ENCODE data around the gene EHBP1.
"Not testable (repeated sequence)": the region's sequence is repeated elsewhere in the genome, so short reads cannot be mapped to it uniquely, and the experiment has no call there.

Gene EHBP1

GRCh38 chr2:62732262-62732777 is 26.8 kb downstream of the EHBP1 start:
- no peak overlapping the region for H3K4me3 ChIP-seq (ENCODE audit: low read depth, low read length)

- H3K4me3 ChIP-seq (ENCODE audit: low read depth, low read length), result no peak overlapping the region
Observed at GRCh38 chr2:62733546-62733945, 28.0 kb downstream of the EHBP1 start.

GRCh38 chr2:62736899-62737559 is 31.5 kb downstream of the EHBP1 start:
- H3K4me3 ChIP-seq (ENCODE audit: low read depth, low read length), result no peak overlapping the region

- H3K4me3 ChIP-seq (ENCODE audit: low read depth, low read length), result no peak overlapping the region
Observed at GRCh38 chr2:62738981-62739936, 33.7 kb downstream of the EHBP1 start.

GRCh38 chr2:62740221-62740620 is 34.7 kb downstream of the EHBP1 start:
- no peak overlapping the region for H3K4me3 ChIP-seq (ENCODE audit: low read depth, low read length)

- H3K4me3 ChIP-seq (ENCODE audit: low read depth, low read length), result no peak overlapping the region
Observed at GRCh38 chr2:62741127-62741526, 35.6 kb downstream of the EHBP1 start.

- H3K4me3 ChIP-seq (ENCODE audit: low read depth, low read length), result no peak overlapping the region
Observed at GRCh38 chr2:62741954-62742722, 36.6 kb downstream of the EHBP1 start.

- no peak overlapping the region for H3K4me3 ChIP-seq (ENCODE audit: low read depth, low read length)
Observed at GRCh38 chr2:62743506-62743905, 38.0 kb downstream of the EHBP1 start.

GRCh38 chr2:62744603-62745002 is 39.1 kb downstream of the EHBP1 start:
- no peak overlapping the region for H3K4me3 ChIP-seq (ENCODE audit: low read depth, low read length)

- no peak overlapping the region for H3K4me3 ChIP-seq (ENCODE audit: low read depth, low read length)
Observed at GRCh38 chr2:62745891-62746481, 40.5 kb downstream of the EHBP1 start.

GRCh38 chr2:62747169-62747568 is 41.7 kb downstream of the EHBP1 start:
- no peak overlapping the region for H3K4me3 ChIP-seq (ENCODE audit: low read depth, low read length)

GRCh38 chr2:62747876-62748275 is 42.4 kb downstream of the EHBP1 start:
- no peak overlapping the region for H3K4me3 ChIP-seq (ENCODE audit: low read depth, low read length)

GRCh38 chr2:62749111-62749510 is 43.6 kb downstream of the EHBP1 start:
- H3K4me3 ChIP-seq (ENCODE audit: low read depth, low read length), result not testable (repeated sequence)

- H3K4me3 ChIP-seq (ENCODE audit: low read depth, low read length), result no peak overlapping the region
Observed at GRCh38 chr2:62757029-62757428, 51.5 kb downstream of the EHBP1 start.

GRCh38 chr2:62760026-62760425 is 54.5 kb downstream of the EHBP1 start:
- H3K4me3 ChIP-seq (ENCODE audit: low read depth, low read length), result no peak overlapping the region

GRCh38 chr2:62760555-62760954 is 55.0 kb downstream of the EHBP1 start:
- H3K4me3 ChIP-seq (ENCODE audit: low read depth, low read length), result no peak overlapping the region

- no peak overlapping the region for H3K4me3 ChIP-seq (ENCODE audit: low read depth, low read length)
Observed at GRCh38 chr2:62765619-62766376, 60.3 kb downstream of the EHBP1 start.

- no peak overlapping the region for H3K4me3 ChIP-seq (ENCODE audit: low read depth, low read length)
Observed at GRCh38 chr2:62768615-62769014, 63.1 kb downstream of the EHBP1 start.

GRCh38 chr2:62770629-62771028 is 65.1 kb downstream of the EHBP1 start:
- no peak overlapping the region for H3K4me3 ChIP-seq (ENCODE audit: low read depth, low read length)
